Non-pigmented ciliary epithelial cell (primary cell): ENCODE measurements around the gene TMEM229A.
"Not testable (repeated sequence)": the region's sequence is repeated elsewhere in the genome, so short reads cannot be mapped to it uniquely, and the experiment has no call there.

ENCODE experiments used
- DNase-seq: peaks from one replicate; pipeline ENCODE4 v3.0.0-alpha.2; 2010; ENCODE audit warnings: low read depth

TMEM229A gene

GRCh38 chr7:124033095-124033806, 384 bp upstream of the TMEM229A start:
- no peak for DNase-seq

- DNase-seq, result no peak
These were observed 948 bp downstream of the TMEM229A start for GRCh38 chr7:124031919-124032318.

GRCh38 chr7:124031406-124031805, 1.5 kb downstream of the TMEM229A start:
- DNase-seq, result no peak

GRCh38 chr7:124030964-124031363, 1.9 kb downstream of the TMEM229A start:
- no peak for DNase-seq

- DNase-seq, result no peak
These were observed 3.3 kb downstream of the TMEM229A start for GRCh38 chr7:124029396-124030188.

- no peak for DNase-seq
These were observed 5.6 kb downstream of the TMEM229A start for GRCh38 chr7:124027236-124027635.

GRCh38 chr7:124024329-124024728, 8.5 kb downstream of the TMEM229A start:
- DNase-seq, result not testable (repeated sequence)

GRCh38 chr7:124022551-124022950, 10.3 kb downstream of the TMEM229A start:
- no peak for DNase-seq

- no peak for DNase-seq
These were observed 12.8 kb downstream of the TMEM229A start for GRCh38 chr7:124020060-124020459.

GRCh38 chr7:124013306-124013705, 19.6 kb downstream of the TMEM229A start:
- DNase-seq, result no peak

GRCh38 chr7:124012864-124013263, 20.0 kb downstream of the TMEM229A start:
- DNase-seq, result no peak

GRCh38 chr7:124009321-124009720, 23.5 kb downstream of the TMEM229A start:
- no peak for DNase-seq

GRCh38 chr7:124008296-124008695, 24.6 kb downstream of the TMEM229A start:
- not testable (repeated sequence) for DNase-seq

- no peak for DNase-seq
These were observed 33.2 kb downstream of the TMEM229A start for GRCh38 chr7:123999703-124000102.

- DNase-seq, result no peak
These were observed 33.9 kb downstream of the TMEM229A start for GRCh38 chr7:123998921-123999320.

GRCh38 chr7:123996327-123996625, 36.6 kb downstream of the TMEM229A start:
- DNase-seq, result no peak

GRCh38 chr7:123995617-123996326, 37.1 kb downstream of the TMEM229A start:
- DNase-seq, result no peak

GRCh38 chr7:123994449-123994848, 38.4 kb downstream of the TMEM229A start:
- no peak for DNase-seq

- no peak for DNase-seq
These were observed 38.9 kb downstream of the TMEM229A start for GRCh38 chr7:123993996-123994395.

GRCh38 chr7:123992913-123993518, 39.9 kb downstream of the TMEM229A start:
- DNase-seq, result no peak

- no peak for DNase-seq
These were observed 45.4 kb downstream of the TMEM229A start for GRCh38 chr7:123987445-123987844.
